AG08396 (cell line): ENCODE data around the gene UNC93A.
"Not testable (repeated sequence)": the region's sequence is repeated elsewhere in the genome, so short reads cannot be mapped to it uniquely, and the experiment has no call there.

Experiments used
- DNase-seq: peaks from one replicate; pipeline ENCODE4 v3.0.0; 2012; ENCODE audit warnings: low spot score, mixed read lengths

UNC93A gene

DNA sequence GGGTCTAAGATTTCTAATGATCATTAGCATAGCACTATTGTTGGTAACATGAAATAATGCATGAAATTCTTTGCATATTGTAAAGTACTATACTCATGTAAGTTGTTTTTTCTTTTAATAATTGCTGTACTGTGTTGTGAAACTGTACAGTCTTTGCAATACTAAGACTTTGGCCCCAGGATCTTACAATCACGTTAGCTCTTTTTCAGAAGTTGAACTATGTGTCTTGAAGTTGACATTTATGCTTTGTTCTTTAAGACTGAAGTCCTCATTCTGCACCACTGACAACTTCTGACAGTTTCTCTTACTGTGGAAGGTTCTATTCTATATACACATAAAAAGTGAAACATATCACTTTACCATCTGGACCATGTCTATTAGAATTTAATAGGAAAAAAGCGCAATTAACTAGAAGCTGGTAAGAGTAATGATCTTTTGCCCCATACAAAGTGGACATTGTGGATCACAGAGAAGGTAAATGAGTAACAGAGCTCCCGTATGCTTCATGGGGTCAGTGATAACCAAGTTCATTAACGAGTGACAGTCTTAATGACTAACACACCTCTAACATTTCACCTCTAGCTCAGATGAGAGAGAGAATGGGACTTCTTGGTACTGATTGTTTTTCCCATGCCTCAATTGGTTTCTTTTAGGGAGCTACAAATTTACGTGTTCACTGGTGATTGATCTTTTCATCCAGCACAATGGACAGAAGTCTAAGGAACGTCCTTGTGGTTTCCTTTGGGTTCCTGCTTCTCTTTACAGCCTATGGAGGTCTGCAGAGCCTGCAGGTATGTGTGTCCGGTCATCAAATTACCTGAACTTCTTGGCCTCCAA is at the start of gene UNC93A:
UNC93A (plus strand) TSS at position 530 of the 837 bp plus-strand sequence; CDS start at position 705, 175 bp downstream.
- no peak for DNase-seq

DNA sequence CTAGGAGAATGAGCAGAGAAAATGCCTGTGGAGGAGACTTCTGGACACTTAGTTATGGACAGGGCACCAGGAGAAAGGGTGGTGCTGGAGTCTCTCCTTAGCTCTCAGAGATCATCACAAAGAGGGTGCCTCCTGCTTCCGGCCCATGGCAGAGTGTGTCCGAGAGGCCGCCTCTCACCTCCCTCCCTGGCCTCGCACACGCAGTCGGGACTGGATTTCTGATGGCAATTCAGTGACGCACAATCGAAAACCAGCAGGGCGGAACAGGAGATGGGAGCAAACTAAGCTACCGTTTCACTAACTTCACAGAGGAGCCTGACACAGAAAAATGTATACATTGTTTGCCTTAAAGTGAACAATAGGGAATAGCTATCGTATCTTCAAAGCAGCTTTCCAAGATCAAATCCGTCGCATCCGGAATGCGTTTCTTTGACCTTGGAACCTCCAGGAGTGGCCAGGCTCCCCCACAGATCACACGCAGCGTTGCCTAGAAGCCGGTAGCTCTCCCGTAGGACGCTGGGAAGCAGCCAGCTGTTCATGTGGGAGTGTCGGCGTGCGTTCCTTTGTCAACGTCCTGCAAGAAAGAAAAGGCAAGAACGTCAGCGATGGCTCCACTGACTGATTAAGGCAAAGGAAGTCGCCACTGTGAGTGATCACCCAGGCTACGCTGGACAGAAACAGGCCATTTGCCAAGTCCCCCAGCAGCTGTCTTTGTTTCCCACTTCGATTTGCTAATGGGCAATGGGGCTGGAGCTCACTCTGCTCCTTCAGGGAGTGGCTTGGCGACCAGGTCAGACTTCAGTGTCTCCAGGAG is 49.6 kb upstream of the UNC93A start:
- DNase-seq: not testable (repeated sequence)

DNA sequence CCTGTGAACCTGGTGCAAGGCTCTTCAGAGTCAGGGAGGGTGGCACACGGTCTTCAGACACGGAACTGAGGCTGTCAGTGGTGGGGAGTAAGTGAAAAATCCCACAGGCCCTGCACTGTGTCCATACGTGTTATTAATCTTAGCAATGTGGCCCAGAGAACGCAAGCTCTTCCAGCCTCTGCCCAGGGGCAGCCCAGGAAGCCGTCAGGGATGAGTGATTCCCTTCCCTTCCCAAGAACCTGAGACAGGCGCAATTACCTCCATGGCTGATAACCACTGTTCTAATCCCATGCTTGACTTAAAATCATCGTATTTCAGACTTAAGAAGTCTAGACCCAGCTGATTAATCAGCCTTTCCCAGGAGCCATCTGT is 49.0 kb upstream of the UNC93A start:
- DNase-seq: not testable (repeated sequence)

DNA sequence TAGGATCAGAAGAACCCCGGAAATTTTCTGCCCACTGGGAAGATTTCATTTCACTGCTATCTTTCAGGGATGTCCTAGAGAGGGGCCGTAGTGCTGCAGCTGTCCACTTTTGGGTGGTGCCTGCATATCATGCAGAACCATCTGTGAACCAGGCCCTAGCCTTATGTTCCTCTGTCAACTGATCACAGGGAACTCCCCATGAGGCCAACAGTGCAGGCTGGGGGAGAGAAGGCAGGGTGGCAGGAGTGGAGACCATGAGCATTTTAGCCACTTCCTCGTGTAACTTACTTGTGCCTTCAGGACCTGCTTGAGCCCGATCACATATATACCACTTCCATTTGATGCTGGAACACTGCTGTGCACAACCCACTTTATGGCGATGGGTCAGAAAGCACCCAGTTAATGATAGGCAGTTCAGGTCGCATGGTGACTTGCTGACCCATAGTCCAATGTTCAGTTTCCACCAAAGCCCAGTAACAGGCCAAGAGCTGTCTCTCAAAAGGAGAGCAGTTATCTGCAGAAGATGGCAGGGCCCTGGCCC is 48.5 kb upstream of the UNC93A start:
- DNase-seq: not testable (repeated sequence)

DNA sequence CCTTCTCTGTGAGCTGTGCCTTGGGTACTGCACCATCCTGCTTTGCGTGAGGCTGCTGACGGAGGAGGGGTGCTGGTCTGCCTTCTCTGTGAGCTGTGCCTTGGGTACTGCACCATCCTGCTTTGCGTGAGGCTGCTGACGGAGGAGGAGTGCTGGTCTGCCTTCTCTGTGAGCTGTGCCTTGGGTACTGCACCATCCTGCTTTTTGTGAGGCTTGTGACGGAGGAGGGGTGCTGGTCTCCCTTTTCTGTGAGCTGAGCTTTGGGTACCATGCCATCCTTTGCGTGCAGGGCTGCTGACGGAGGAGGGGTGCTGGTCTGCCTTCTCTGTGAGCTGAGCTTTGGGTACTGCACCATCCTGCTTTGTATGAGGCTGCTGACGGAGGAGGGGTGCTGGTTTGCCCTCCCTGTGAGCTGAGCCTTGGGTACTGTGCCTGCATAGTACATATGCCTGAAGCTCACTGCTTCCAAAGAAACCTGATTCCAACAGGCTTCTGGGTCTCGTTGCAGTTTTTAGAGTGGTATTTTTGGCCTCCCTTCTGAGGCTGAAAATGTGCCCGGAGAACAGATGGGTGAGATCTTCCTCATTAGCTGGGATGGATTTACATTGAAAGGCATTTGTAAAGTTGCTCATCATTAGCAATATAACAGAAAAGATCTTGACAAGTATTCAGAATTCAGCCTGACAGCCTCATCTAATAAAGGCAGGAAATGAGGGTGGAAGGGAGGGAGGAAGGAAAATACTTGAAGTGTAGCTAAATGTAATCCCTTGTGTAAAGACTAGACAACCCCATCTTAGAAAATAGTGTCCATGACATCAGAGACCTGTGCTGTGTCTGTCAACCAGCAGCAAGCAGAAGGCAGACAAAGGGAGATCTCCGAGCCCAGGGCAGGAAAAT is 46.8 kb upstream of the UNC93A start:
- no peak for DNase-seq

DNA sequence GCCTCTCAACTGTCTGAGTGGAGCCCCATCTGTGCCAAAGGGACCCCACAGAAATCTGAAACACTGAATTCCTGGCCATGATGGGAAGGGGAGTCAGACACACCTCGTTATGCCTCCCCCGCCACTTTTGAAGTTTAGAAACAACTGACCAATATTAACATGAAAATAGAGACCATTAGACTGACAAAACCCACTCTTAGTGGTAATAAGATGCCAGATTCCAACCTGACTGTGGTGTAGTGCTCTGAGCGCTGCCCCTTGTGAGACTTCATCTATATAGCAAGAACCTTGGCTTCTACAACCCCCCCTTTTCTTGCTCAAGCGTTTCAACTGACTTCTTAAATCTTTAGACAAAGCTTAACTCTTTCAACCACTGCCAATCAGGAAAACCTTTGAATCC is 46.1 kb upstream of the UNC93A start:
- DNase-seq: no peak

DNA sequence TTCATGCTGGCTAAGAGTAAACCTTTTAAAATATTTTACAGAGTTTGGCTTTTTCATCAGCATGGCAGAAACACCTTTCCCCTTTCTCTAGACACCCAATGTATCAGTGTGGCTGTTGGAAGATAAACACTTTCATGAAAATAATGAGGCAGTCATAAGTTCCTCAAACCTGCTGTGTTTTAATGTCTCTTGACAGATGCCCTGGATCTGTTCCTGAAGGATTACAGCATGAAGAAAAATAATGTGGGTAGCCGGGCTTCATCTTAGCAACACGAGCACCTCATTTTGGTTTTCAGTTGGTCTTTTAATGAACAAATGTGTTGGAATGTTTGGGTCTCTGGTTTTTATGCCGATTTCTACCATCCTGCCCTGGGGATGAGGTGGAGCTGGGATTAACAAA is 45.5 kb upstream of the UNC93A start:
- no peak for DNase-seq

DNA sequence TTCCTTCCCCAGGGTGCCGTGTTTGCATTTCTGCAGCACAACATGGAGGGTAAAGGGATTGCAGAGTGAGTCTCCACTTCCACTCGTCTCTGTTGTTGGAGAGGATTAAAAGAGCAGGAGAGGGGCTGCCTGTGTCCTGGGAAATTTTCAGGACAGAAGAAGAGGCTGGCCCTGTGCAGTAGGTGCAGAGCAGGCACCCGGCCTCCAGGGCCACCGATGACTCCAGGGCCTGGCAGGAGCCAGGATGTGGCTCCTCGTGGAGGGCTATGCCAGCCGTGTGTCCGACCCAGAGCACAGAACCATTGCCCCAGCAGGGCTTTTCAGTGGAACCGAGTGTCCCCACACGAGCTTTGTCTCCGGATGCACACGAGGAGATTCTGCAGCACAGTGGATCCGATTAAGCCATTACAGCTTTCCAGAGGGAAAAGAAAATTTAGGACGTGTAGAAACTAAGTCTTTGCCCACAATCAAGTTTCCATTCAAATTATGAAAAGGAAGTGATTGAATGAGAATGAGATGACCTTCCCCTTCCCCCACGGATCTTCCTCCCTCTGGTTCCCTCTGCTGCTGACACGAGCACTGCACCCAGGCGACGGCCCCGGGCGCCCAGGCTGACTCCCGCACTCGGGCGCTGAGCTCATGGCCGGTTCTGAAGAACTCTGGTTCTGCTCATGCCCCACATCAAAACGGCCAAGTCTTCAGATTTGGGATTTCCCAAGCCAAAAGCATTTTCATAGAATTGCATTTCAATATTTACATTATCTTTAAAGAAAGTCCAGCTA is 43.1 kb upstream of the UNC93A start:
- DNase-seq: no peak

DNA sequence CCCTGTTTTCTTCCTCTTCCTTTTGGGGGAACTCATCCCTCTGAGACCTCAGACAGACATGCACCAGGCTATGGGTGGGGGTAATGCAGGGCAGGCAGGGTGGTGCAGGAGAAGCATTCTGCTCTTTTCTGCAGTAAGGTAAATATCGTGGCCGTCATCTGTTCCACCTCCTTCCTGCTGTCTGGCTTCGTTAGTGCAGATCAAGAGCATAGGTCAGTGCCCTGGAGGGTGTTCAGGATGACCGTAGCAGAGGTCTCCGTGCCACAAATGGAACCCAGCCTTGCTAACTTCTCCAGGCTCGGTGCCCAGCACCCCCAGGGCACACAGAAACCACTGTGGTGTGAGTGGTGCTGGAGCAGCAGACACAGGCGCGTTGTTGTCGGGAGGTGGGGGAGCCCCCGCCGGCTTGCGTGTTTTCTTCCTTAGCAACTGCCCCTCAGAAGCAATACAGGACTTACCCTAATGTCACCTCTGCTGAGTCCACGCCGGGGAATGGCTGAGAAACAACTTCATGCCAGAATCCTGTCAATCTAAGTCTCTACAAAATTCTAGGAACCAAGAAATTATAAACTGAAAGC is 42.1 kb upstream of the UNC93A start:
- not testable (repeated sequence) for DNase-seq

DNA sequence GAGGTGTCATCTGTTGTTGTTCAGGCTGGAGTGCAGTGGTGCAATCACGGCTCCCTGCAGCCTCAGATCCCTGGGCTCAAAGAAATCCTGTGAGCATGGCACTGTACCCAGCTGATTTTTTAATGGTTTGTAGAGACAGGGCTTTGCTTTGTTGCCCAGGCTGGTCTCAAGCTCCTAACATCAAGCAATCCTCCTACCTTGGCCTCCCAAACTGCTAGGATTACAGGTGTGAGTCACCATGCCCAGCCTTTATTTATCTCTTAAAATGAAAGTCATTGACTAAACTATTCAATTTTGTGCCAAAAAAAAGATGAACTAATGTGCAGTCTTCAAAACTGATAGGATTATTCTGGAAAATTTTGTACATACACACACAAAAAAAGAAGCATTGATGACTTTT is 38.8 kb upstream of the UNC93A start:
- no peak for DNase-seq

DNA sequence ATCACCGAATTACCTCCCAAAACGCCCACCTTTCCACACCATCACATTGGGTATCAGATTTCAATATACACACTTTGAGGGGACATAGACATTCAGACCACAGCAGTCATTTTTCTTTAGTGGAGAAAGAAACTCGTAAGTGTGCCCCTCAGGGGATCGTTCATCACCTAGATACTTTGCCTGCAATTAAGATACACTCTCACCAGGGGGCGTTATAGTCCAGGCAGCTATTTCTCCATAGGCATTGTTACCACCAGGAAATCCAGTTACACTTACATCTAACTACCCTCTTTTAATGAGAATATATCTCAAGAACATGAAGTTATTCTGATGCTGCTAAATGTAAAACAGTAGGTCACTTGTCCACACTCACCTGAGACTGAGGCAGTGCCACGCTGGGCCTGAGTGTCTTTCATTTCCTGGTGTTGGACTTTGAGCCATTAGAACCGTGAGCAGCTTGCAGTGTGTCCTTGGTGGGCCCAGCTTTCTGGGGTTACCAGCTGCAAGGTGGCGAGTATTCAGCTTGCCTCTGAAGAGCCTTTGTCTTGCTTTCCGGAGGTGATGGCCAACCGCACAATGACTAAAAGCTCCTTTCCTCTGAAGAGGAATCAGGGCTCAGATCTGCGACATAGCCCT is 35.1 kb upstream of the UNC93A start:
- no peak for DNase-seq

DNA sequence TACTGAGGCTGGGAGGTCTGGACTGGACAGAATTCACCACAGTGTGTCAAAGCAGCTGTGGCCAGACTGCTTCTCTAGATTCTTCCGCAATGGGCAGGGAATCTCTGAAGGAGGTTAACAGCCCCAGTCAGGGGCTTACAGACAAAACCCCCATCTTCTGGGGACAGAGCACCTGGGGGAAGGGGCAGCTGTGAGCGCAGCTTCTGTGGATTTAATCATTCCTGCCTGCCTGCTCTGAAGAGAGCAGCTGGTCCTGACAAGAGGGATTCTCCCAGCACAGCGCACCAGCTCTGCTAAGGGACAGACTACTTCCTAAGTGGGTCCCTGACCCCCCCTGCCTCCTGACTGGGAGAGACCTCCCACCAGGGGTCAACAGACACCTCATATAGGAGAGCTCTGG is 32.5 kb upstream of the UNC93A start:
- no peak for DNase-seq

DNA sequence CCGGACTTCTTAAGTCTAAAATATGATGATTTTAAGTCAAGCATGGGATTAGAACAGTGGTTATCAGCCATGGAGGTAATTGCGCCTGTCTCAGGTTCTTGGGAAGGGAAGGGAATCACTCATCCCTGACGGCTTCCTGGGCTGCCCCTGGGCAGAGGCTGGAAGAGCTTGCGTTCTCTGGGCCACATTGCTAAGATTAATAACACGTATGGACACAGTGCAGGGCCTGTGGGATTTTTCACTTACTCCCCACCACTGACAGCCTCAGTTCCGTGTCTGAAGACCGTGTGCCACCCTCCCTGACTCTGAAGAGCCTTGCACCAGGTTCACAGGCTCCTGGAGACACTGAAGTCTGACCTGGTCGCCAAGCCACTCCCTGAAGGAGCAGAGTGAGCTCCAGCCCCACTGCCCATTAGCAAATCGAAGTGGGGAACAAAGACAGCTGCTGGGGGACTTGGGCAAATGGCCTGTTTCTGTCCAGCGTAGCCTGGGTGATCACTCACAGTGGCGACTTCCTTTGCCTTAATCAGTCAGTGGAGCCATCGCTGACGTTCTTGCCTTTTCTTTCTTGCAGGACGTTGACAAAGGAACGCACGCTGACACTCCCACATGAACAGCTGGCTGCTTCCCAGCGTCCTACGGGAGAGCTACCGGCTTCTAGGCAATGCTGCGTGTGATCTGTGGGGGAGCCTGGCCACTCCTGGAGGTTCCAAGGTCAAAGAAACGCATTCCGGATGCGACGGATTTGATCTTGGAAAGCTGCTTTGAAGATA is 24.9 kb upstream of the UNC93A start:
- not testable (repeated sequence) for DNase-seq

DNA sequence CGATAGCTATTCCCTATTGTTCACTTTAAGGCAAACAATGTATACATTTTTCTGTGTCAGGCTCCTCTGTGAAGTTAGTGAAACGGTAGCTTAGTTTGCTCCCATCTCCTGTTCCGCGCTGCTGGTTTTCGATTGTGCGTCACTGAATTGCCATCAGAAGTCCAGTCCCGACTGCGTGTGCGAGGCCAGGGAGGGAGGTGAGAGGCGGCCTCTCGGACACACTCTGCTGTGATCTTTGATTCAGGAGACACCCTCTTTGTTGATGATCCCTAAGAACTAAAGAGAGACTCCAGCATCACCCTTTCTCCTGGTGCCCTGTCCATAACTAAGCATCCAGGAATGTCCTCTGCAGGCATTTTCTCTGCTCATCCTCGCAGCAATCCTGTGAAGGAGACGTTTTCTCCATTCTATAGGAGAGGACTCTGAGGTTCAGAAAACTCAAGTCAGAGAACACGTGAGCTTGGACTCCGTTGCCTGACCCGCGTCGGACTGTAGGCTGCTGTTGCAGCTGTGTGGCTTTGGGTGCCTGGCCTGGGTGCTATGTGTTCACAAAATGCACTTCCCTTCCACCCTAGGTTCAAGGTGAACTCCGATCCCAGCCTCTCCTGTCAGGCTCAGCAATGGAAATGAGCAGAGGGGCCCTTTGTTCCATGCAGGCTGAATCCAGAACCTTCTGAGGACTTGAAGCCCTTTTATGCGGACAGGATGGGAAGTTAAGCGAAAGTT is 24.1 kb upstream of the UNC93A start:
- no peak for DNase-seq

DNA sequence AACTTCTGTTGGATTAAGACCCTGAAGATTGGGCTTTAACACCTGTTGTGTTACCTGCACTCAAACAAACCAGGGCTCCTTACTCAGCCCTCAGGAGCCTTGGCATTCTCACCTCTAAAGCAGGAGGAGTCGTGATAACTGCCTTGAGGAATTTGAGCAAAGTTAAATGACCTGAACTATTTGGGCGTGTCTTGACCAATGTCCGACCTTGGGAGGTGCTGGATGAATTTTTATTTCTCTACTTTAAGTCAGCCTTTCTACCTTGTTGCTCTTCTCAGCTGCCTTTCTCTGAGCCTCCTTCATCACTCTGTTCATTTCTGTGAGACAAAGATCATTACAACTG is 23.6 kb upstream of the UNC93A start:
- not testable (repeated sequence) for DNase-seq

DNA sequence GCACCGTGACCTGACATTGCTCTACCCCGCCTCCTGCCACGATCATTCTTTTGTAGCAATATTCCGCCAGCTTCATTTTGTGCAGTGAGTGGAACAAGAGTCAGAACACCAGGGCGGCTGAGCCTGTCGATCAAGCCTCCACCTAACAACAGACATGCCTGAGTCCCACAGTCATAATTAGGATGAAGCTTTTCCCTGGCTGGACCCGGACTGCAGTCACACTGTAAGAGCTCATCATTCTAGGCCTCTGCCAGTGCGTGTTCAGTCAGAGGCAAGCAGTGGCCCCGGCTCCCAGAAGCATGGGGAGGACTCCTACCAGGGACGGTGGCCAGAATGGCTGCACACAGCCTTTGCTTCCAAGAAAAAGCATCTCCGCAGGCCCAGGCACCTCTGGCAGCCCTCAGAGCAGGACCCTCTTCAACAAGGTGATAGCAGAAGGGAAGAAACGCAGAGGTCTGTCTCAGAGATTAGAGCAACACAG is 23.2 kb upstream of the UNC93A start:
- no peak for DNase-seq

DNA sequence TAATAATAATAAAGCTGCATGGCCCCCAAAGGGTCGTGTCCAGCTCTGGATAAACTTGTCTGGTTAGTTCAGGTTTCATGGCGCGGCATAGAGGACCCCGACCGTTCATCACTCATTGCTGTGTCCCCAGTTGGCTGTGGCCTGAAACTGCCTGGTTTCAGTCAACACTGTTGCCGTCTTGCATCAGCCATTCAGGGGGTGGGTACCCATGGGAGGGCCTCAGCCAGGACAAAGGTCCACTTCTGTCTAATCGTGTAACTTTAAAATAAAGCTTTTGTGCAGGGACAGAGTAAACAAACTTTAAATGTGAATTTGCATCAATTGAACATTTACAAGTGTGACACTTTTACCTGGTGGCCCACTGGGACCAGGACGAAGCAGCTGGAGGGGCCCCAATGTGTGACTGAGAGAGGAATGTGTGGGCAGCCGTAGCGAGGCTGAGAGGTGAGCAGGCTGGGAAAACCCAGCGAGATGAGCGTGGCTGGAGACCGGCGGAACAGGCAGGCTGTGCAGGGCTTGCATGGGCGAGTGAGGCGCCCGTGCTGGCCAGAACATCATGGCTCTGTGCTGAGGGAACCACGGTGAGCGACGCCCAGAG is 22.3 kb upstream of the UNC93A start:
- DNase-seq: no peak
